HG03196 (cell line): ENCODE results near the gene CRTC1.

Source experiments
- ATAC-seq: cut with Tn5 transposase; IDR thresholded peaks from one replicate; pipeline ENCODE4 v1.9.1; 2021; ENCODE audit not compliant: unreplicated experiment

CRTC1 gene

GRCh38 chr19:18743784-18744418, 60.4 kb downstream of the CRTC1 start:
- no peak for ATAC-seq

- ATAC-seq: no peak
Measured at GRCh38 chr19:18745012-18745735, 61.7 kb downstream of the CRTC1 start.

- ATAC-seq: no peak
Measured at GRCh38 chr19:18745931-18746330, 62.5 kb downstream of the CRTC1 start.

- no peak for ATAC-seq
Measured at GRCh38 chr19:18746401-18747325, 63.2 kb downstream of the CRTC1 start.

- ATAC-seq: no peak
Measured at GRCh38 chr19:18749362-18750231, 66.1 kb downstream of the CRTC1 start.

- ATAC-seq: no peak
Measured at GRCh38 chr19:18750295-18750970, 67.0 kb downstream of the CRTC1 start.

GRCh38 chr19:18751571-18751970, 68.1 kb downstream of the CRTC1 start:
- ATAC-seq: no peak

- ATAC-seq: no peak
Measured at GRCh38 chr19:18754501-18754900, 71.0 kb downstream of the CRTC1 start.

GRCh38 chr19:18756896-18757295, 73.4 kb downstream of the CRTC1 start:
- ATAC-seq: no peak

- no peak for ATAC-seq
Measured at GRCh38 chr19:18759304-18759994, 76.0 kb downstream of the CRTC1 start.

- ATAC-seq: no peak
Measured at GRCh38 chr19:18759995-18760426, 76.5 kb downstream of the CRTC1 start.

GRCh38 chr19:18760440-18761383, 77.2 kb downstream of the CRTC1 start:
- no peak for ATAC-seq

GRCh38 chr19:18761531-18762110, 78.1 kb downstream of the CRTC1 start:
- ATAC-seq: no peak

GRCh38 chr19:18762125-18763023, 78.9 kb downstream of the CRTC1 start:
- no peak for ATAC-seq

GRCh38 chr19:18763674-18764590, 80.5 kb downstream of the CRTC1 start:
- no peak for ATAC-seq

- ATAC-seq: no peak
Measured at GRCh38 chr19:18764591-18765051, 81.1 kb downstream of the CRTC1 start.
